Left colon (tissue), 2 donors: ENCODE results near the gene PTPN23. TPM values are rescaled to one million over a fixed set of nuclear protein-coding genes. Genes with fewer than 3 reads are reported as not detected.
"Not testable (repeated sequence)": the region's sequence is repeated elsewhere in the genome, so short reads cannot be mapped to it uniquely, and the experiment has no call there.

Experiments
- ATAC-seq: fragments of 200-7000 bp; cut with Tn5 transposase; one replicate; pipeline ENCODE4 v1.9.1; 2020; ENCODE audit warnings: mild to moderate bottlenecking, moderate library complexity
- DNase-seq, 2 donors: peaks; one replicate each; pipeline ENCODE4 v3.0.0-alpha.2; 2020
- intact Hi-C, 2 donors: fragments of 100-400 bp; cut with DNase I in 1 of 2; cut with micrococcal nuclease in 1 of 2; formaldehyde crosslinking; loops; one replicate each; pipeline versions ENCODE4 v1.11.2 to v1.14.0; 2022; cut with DNase I, micrococcal nuclease
- total RNA-seq, 2 donors: library from RNA; stranded (reverse); fragmentation: NEBNext Ultra II Directional; extraction: Animal tissue kit (Norgen Biotek cat#: 25700); gene quantifications; one replicate each; pipeline ENCODE4 v1.2.1, GENCODE V29; 2021
- donor health status: DM: no; HTN: no; CAD: no.
- donor health status: DM: yes; HTN: yes; CAD: no.

Gene PTPN23
- total RNA-seq, 2 donors from 2014 or later, result 35.9 to 43.4 TPM

DNA sequence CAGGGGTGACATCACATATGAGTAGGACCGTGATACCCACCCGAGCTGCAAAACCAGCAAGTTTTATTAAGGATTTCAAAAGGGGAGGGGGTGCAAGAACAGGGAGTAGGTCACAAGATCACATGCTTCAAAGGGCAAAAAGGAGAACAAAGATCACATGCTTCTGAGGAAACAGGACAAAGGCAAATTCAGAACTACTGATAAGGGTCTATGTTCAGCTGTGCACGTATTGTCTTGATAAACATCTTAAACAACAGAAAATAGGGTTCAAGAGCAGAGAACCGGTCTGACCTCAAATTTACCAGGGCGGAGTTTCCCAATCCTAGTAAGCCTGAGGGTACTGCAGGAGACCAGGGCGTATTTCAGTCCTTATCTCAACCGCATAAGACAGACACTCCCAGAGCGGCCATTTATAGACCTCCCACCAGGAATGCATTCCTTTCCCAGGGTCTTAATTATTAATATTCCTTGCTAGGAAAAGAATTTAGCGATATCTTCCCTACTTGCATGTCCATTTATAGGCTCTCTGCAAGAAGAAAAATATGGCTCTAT is 78.8 kb downstream of the PTPN23 start:
- intact Hi-C loops, DNase-seq, ATAC-seq: not testable (repeated sequence)

Other genes starting within 250 kb of the PTPN23 start
- gene SETD2, start 216.9 kb upstream of the PTPN23 start, total RNA-seq, result 10 to 100 TPM; 45.3 to 49.1 TPM
- 1 to 10 TPM; 5.8 to 6.1 TPM for gene KIF9, start 98.2 kb upstream of the PTPN23 start, total RNA-seq
- 10 to 100 TPM; 17.7 to 26.9 TPM for gene KLHL18, start 98.1 kb upstream of the PTPN23 start, total RNA-seq
- gene SCAP, start 94.9 kb downstream of the PTPN23 start, total RNA-seq, result 100 to 1,000 TPM; 118 to 123 TPM
- gene ELP6, start 132.7 kb downstream of the PTPN23 start, total RNA-seq, result 10 to 100 TPM; 21.7 to 22.4 TPM
- gene CSPG5, start 197.8 kb downstream of the PTPN23 start, total RNA-seq, result under 1 TPM; 0.46 to 0.47 TPM